CD4-positive, alpha-beta T cell (primary cell): Measurements from ENCODE around the gene PTGES3L. TPM values are rescaled to one million over a fixed set of nuclear protein-coding genes. Genes with fewer than 3 reads are reported as not detected.
"Not testable (repeated sequence)": the region's sequence is repeated elsewhere in the genome, so short reads cannot be mapped to it uniquely, and the experiment has no call there.

Experiments used
- ATAC-seq: fragments of 200-7000 bp; cut with Tn5 transposase; one replicate; pipeline ENCODE4 v1.10.0; 2022; ENCODE audit warnings: mild to moderate bottlenecking; ENCODE audit not compliant: poor library complexity
- CTCF ChIA-PET: fragments of 350-600 bp; sonication (Branson Sonifier 250); formaldehyde crosslinking; loops from one replicate; lab custom pipeline; 2021; ENCODE audit warnings: antibody characterized with exemption, inconsistent platforms; lab: Charles Lee
- POLR2A ChIA-PET: fragments of 350-600 bp; sonication (Branson Sonifier 250); formaldehyde crosslinking; loops from one replicate; lab custom pipeline; 2021; ENCODE audit warnings: antibody characterized with exemption, inconsistent platforms; lab: Charles Lee
- DNase-seq, 14 experiments: peaks; one replicate each; pipeline ENCODE4 v3.0.0-alpha.2; 2013 to 2020; ENCODE audit warnings: mixed read lengths in 2 of 14
- H3K27ac ChIP-seq, 2 donors: one replicate each; pipeline versions ENCODE4 v1.5.1 to v1.7.0; 2013; ENCODE audit warnings: low read length in 2 of 2, low read depth in 1 of 2, mild to moderate bottlenecking in 1 of 2
- H3K27me3 ChIP-seq, 2 experiments: 1 replicate in 1 of 2; 2 replicates in 1 of 2; pipeline versions ENCODE4 v1.6.1 to v1.7.0; 2013; ENCODE audit warnings: low read length in 2 of 2, control low read depth in 1 of 2, mild to moderate bottlenecking in 1 of 2, moderate library complexity in 1 of 2; ENCODE audit not compliant: insufficient read depth in 2 of 2, control insufficient read depth in 1 of 2
- H3K36me3 ChIP-seq: one replicate; pipeline ENCODE4 v1.6.1; 2013; ENCODE audit warnings: low read length, control low read depth; ENCODE audit not compliant: insufficient read depth
- H3K4me1 ChIP-seq: one replicate; pipeline ENCODE4 v1.6.1; 2013; ENCODE audit warnings: low read length, control low read depth; ENCODE audit not compliant: insufficient read depth
- H3K4me3 ChIP-seq: one replicate; pipeline ENCODE4 v1.5.1; 2013; ENCODE audit warnings: mild to moderate bottlenecking, low read length, moderate library complexity
- H3K9me3 ChIP-seq, 2 experiments: 1 replicate in 1 of 2; 2 replicates in 1 of 2; pipeline versions ENCODE4 v1.6.1 to v1.7.0; 2013; ENCODE audit warnings: low read length in 2 of 2, mild to moderate bottlenecking in 2 of 2, control low read depth in 1 of 2, moderate library complexity in 1 of 2; ENCODE audit not compliant: control insufficient read depth in 1 of 2, insufficient read depth in 1 of 2
- H3K27ac Mint-ChIP-seq: one replicate; pipeline ENCODE4 v1.8.0; 2020; ENCODE audit warnings: mixed read lengths
- H3K27me3 Mint-ChIP-seq: one replicate; pipeline ENCODE4 v1.8.0; 2021; ENCODE audit warnings: mixed read lengths
- H3K36me3 Mint-ChIP-seq: one replicate; pipeline ENCODE4 v1.8.0; 2021; ENCODE audit warnings: low read depth, mixed read lengths
- H3K4me1 Mint-ChIP-seq: one replicate; pipeline ENCODE4 v1.8.0; 2021; ENCODE audit warnings: low read depth, mixed read lengths
- H3K4me3 Mint-ChIP-seq: one replicate; pipeline ENCODE4 v1.8.0; 2020; ENCODE audit warnings: mild to moderate bottlenecking, mixed read lengths
- H3K9me3 Mint-ChIP-seq: one replicate; pipeline ENCODE4 v1.8.0; 2020; ENCODE audit warnings: mixed read lengths
- CTCF ChIP-seq: fragments of 200-600 bp; IDR thresholded peaks from one replicate; pipeline ENCODE4 v1.8.0; 2022; ENCODE audit warnings: antibody characterized with exemption, mild to moderate bottlenecking
- intact Hi-C, 2 experiments: fragments of 100-400 bp; cut with DNase I in 1 of 2; cut with micrococcal nuclease in 1 of 2; formaldehyde crosslinking; loops; one replicate each; pipeline versions ENCODE4 v1.15.1 to v1.9.0; 2023 to 2025; cut with DNase I, micrococcal nuclease
- total RNA-seq, 174 experiments: library from RNA in 2 of 174; stranded (reverse) in 2 of 174; gene quantifications; one replicate each; pipeline ENCODE4 v1.2.3 and lab custom pipeline; 2021 to 2026

The PTGES3L gene
- total RNA-seq, 2 experiments from 2014 or later = 0.20 TPM; not detected in 1

GRCh38 chr17:42997984-42998938 is 18.4 kb upstream of the PTGES3L start, which contains the start of gene RPL27:
Gene RPL27 (plus strand): TSS chr17:42998419. CDS start chr17:42998751, 332 bp downstream.
- ChIA-PET CTCF (interaction anchor here (0.5 to 2.3 kb wide), 23 partner anchors 8 to 486 kb away, joined by 3 to 20 read pairs (median 4); partner anchors contain the start of genes AARSD1, BECN1, BRCA1 and DHX8), POLR2A (interaction anchor here (0.6 to 3.2 kb wide), 39 partner anchors 9 to 1329 kb away, joined by 3 to 58 read pairs (median 5); partner anchors contain the start of genes AARSD1, AOC2, ARL4D and BECN1)
- Mint-ChIP-seq H3K27me3 (no peaks in the 10 kb centered on the region), H3K36me3 (peaks cover 55% of the 10 kb centered on the region), H3K4me1 (peaks cover 25% of the 10 kb centered on the region), H3K9me3 (no peaks in the 10 kb centered on the region), H3K4me3 (peak within 1 kb of the TSS; percentile 96), H3K27ac (peak within 1 kb of the TSS; percentile 95)
- peak; percentile 85 for TF ChIP-seq CTCF
- Histone ChIP-seq H3K27me3 (no peaks in the 10 kb centered on the region), H3K36me3 (peaks cover 43% of the 10 kb centered on the region), H3K27ac (peak within 1 kb of the TSS; percentile 73 to 98), H3K9me3 (no peaks in the 10 kb centered on the region), H3K4me1 (peaks cover 28% of the 10 kb centered on the region), H3K4me3 (peak within 1 kb of the TSS; percentile 91)
- DNase-seq (peak; percentile 95 to 100 (median 98)), ATAC-seq (peak; percentile 95)
- intact Hi-C loops = loop anchor here (1.0 to 10.0 kb wide), 11 partner anchors 18 to 1017 kb away; partner anchors contain the start of genes BRCA1 (in 2 of the 2), PSME3 (in 2 of the 2), PTGES3L (in 2 of the 2) and RUNDC1 (in 2 of the 2)

GRCh38 chr17:42997390-42997983 is 17.6 kb upstream of the PTGES3L start:
- DNase-seq (peak in 1 of 14 experiments; percentile 20), ATAC-seq (no peak)
- Histone ChIP-seq H3K4me1 (peaks cover 28% of the 10 kb centered on the region), H3K27me3 (no peaks in the 10 kb centered on the region), H3K36me3 (peaks cover 43% of the 10 kb centered on the region), H3K9me3 (no peaks in the 10 kb centered on the region), H3K27ac (peak overlapping the region in 1 of 2 donors; percentile 53), H3K4me3 (peak overlapping the region; percentile 6)
- Mint-ChIP-seq H3K27ac (peak overlapping the region; percentile 95), H3K9me3 (no peaks in the 10 kb centered on the region), H3K4me3 (peak overlapping the region; percentile 96), H3K36me3 (peaks cover 55% of the 10 kb centered on the region), H3K27me3 (no peaks in the 10 kb centered on the region), H3K4me1 (peaks cover 25% of the 10 kb centered on the region)
- intact Hi-C loops = loop anchor here (2.0 to 10.0 kb wide), 4 partner anchors 33 to 1017 kb away; partner anchors contain the start of genes AARSD1 (in 1 of the 2), DHX8 (in 1 of the 2), PSME3 (in 1 of the 2) and TMEM101 (in 1 of the 2)
- CTCF ChIA-PET = interaction anchor here (0.6 to 2.3 kb wide), 21 partner anchors 9 to 487 kb away, joined by 3 to 20 read pairs (median 6); partner anchors contain the start of genes AARSD1, BECN1, BRCA1 and DHX8
- no peak for TF ChIP-seq CTCF
- POLR2A ChIA-PET = interaction anchor here (0.6 to 3.2 kb wide), 36 partner anchors 9 to 1330 kb away, joined by 3 to 58 read pairs (median 8); partner anchors contain the start of genes AARSD1, AOC2, ARL4D and BECN1

- H3K4me3 ChIP-seq, DNase-seq, CTCF ChIA-PET, H3K27ac ChIP-seq, ATAC-seq, H3K27me3 Mint-ChIP-seq, H3K27me3 ChIP-seq, H3K27ac Mint-ChIP-seq, H3K9me3 Mint-ChIP-seq, H3K4me3 Mint-ChIP-seq, H3K9me3 ChIP-seq, POLR2A ChIA-PET: not testable (repeated sequence)
- H3K36me3 Mint-ChIP-seq = peaks cover 50% of the 10 kb centered on the region
- Histone ChIP-seq H3K36me3 (peaks cover 43% of the 10 kb centered on the region), H3K4me1 (peaks cover 11% of the 10 kb centered on the region)
- peaks cover 12% of the 10 kb centered on the region for H3K4me1 Mint-ChIP-seq
- intact Hi-C loops = loop anchor here (10.0 kb wide), 2 partner anchors 491 to 1021 kb away; partner anchors contain the start of genes DHX8 (in 1 of the 2) and TMEM101 (in 1 of the 2)
Observed at GRCh38 chr17:42993913-42994312, 14.0 kb upstream of the PTGES3L start.
